ENCODE data around the gene LRRC58.

GRCh38 chr3:120339362-120339761 lies 9.8 kb downstream of the LRRC58 start:
- no peak for TF ChIP-seq EP300 (IDR thresholded peaks at IDR 0.05)
- no peak for TF ChIP-seq CTCF (IDR thresholded peaks at IDR 0.05)
- TF ChIP-seq POLR2A (IDR thresholded peaks at IDR 0.05) = no peak
- no peak for TF ChIP-seq POLR2AphosphoS5 (IDR thresholded peaks at IDR 0.05)

Measured in sigmoid colon (tissue), 4 donors.